ENCODE results near the gene NME8.

- TF ChIP-seq CTCF (IDR thresholded peaks at IDR 0.05) = no peak
- no peak for TF ChIP-seq POLR2A (IDR thresholded peaks at IDR 0.05)
Measured at GRCh38 chr7:37947138-37947940, 98.9 kb downstream of the NME8 start.

All from esophagus squamous epithelium (tissue), 4 donors.